HEK293 (cell line): Measurements from ENCODE around the gene DENND1A.

Experiments
- CTCF ChIA-PET: fragments of 350-600 bp; formaldehyde crosslinking; extraction: SDS; loops from one replicate; lab custom pipeline; 2021; ENCODE audit warnings: antibody characterized with exemption; lab: Yijun Ruan, JAX
- POLR2A ChIA-PET: fragments of 300-600 bp; formaldehyde crosslinking; extraction: SDS; loops from one replicate; lab custom pipeline; 2020; ENCODE audit warnings: antibody characterized with exemption, inconsistent platforms; lab: Yijun Ruan, JAX
- H3K27ac ChIP-seq: fragments of 200-500 bp; sonication (Bioruptor generic); 2 replicates; pipeline ENCODE4 v1.5.1; 2014; ENCODE audit warnings: low read depth, low read length, control low read depth, inconsistent platforms; ENCODE audit errors: extremely low read depth
- H3K36me3 ChIP-seq, 2 experiments: fragments of 200-500 bp in 1 of 2; sonication (Bioruptor generic) in 1 of 2; 1 replicate in 1 of 2; 2 replicates in 1 of 2; pipeline ENCODE4 v1.5.1; 2014 to 2017; ENCODE audit warnings: inconsistent platforms in 2 of 2, low read length in 2 of 2; ENCODE audit not compliant: control insufficient read depth in 2 of 2, insufficient read depth in 1 of 2
- H3K4me1 ChIP-seq: fragments of 200-500 bp; sonication (Bioruptor generic); 2 replicates; pipeline ENCODE4 v1.5.1; 2014; ENCODE audit warnings: mild to moderate bottlenecking, low read length, inconsistent platforms; ENCODE audit not compliant: control insufficient read depth, insufficient read depth
- H3K4me3 ChIP-seq: 2 replicates; pipeline ENCODE4 v1.5.1; 2011; ENCODE audit warnings: low read depth, mild to moderate bottlenecking, control low read depth, low read length, moderate library complexity
- H3K9me3 ChIP-seq: fragments of 200-500 bp; sonication (Bioruptor generic); 2 replicates; pipeline ENCODE4 v1.5.1; 2014; ENCODE audit warnings: low read depth, low read length, inconsistent platforms; ENCODE audit not compliant: control insufficient read depth, insufficient read depth
- BCL11B ChIP-seq: fragments of 450-650 bp; formaldehyde crosslinking; IDR thresholded peaks from 2 replicates; pipeline ENCODE4 v1.5.1; 2016; ENCODE audit warnings: low read depth, missing biosample characterization, missing genetic modification characterization
- GLIS1 ChIP-seq: fragments of 450-650 bp; formaldehyde crosslinking; IDR thresholded peaks from 2 replicates; pipeline ENCODE4 v1.5.1; 2016; ENCODE audit warnings: missing biosample characterization, missing genetic modification characterization
- HOXA7 ChIP-seq: sonication (generic); formaldehyde crosslinking; IDR thresholded peaks from 2 replicates; pipeline ENCODE4 v1.8.1; 2022; ENCODE audit warnings: missing genetic modification reagents, borderline replicate concordance
- SCRT2 ChIP-seq: fragments of 450-650 bp; formaldehyde crosslinking; IDR thresholded peaks from 2 replicates; pipeline ENCODE4 v1.5.1; 2016; ENCODE audit warnings: missing biosample characterization, missing genetic modification characterization
- TCF7L2 ChIP-seq: IDR thresholded peaks from 2 replicates; pipeline ENCODE4 v1.6.1; 2011; ENCODE audit warnings: low read depth, mild to moderate bottlenecking, inconsistent platforms, low read length, moderate library complexity, borderline replicate concordance
- ZBTB1 ChIP-seq: fragments of 450-650 bp; formaldehyde crosslinking; IDR thresholded peaks from 2 replicates; pipeline ENCODE4 v1.5.1; 2016; ENCODE audit warnings: missing biosample characterization, missing genetic modification characterization
- ZBTB48 ChIP-seq: fragments of 450-650 bp; formaldehyde crosslinking; IDR thresholded peaks from 2 replicates; pipeline ENCODE4 v1.5.1; 2016; ENCODE audit warnings: missing biosample characterization, missing genetic modification characterization
- ZBTB7A ChIP-seq: fragments of 450-650 bp; formaldehyde crosslinking; IDR thresholded peaks from 2 replicates; pipeline ENCODE4 v1.5.1; 2016; ENCODE audit warnings: low read depth, missing biosample characterization, missing genetic modification characterization
- ZNF10 ChIP-seq: fragments of 450-650 bp; formaldehyde crosslinking; IDR thresholded peaks from 2 replicates; pipeline ENCODE4 v1.5.1; 2017; ENCODE audit warnings: missing biosample characterization, missing genetic modification characterization
- ZNF112 ChIP-seq: fragments of 450-650 bp; formaldehyde crosslinking; IDR thresholded peaks from 2 replicates; pipeline ENCODE4 v1.5.0; 2017; ENCODE audit warnings: missing biosample characterization, missing genetic modification characterization
- ZNF132 ChIP-seq: fragments of 450-650 bp; formaldehyde crosslinking; IDR thresholded peaks from 2 replicates; pipeline ENCODE4 v1.5.1; 2017; ENCODE audit warnings: missing biosample characterization, missing genetic modification characterization, borderline replicate concordance
- ZNF138 ChIP-seq: fragments of 450-650 bp; formaldehyde crosslinking; IDR thresholded peaks from 2 replicates; pipeline ENCODE4 v1.5.1; 2016; ENCODE audit warnings: missing biosample characterization, missing genetic modification characterization, borderline replicate concordance
- ZNF211 ChIP-seq: fragments of 450-650 bp; formaldehyde crosslinking; IDR thresholded peaks from 2 replicates; pipeline ENCODE4 v1.5.1; 2016; ENCODE audit warnings: low read depth, missing biosample characterization, missing genetic modification characterization
- ZNF311 ChIP-seq: fragments of 450-650 bp; formaldehyde crosslinking; IDR thresholded peaks from 2 replicates; pipeline ENCODE4 v1.5.1; 2017; ENCODE audit warnings: missing biosample characterization, missing genetic modification characterization, borderline replicate concordance
- ZNF354C ChIP-seq: fragments of 450-650 bp; formaldehyde crosslinking; IDR thresholded peaks from 2 replicates; pipeline ENCODE4 v1.5.1; 2016; ENCODE audit warnings: missing biosample characterization, missing genetic modification characterization, low read depth, borderline replicate concordance
- ZNF433 ChIP-seq: fragments of 450-650 bp; formaldehyde crosslinking; IDR thresholded peaks from 2 replicates; pipeline ENCODE4 v1.5.1; 2016; ENCODE audit warnings: missing biosample characterization, missing genetic modification characterization, low read depth
- ZNF501 ChIP-seq: fragments of 450-650 bp; formaldehyde crosslinking; IDR thresholded peaks from 2 replicates; pipeline ENCODE4 v1.5.1; 2016; ENCODE audit warnings: missing biosample characterization, missing genetic modification characterization
- ZNF560 ChIP-seq: fragments of 450-650 bp; formaldehyde crosslinking; IDR thresholded peaks from 2 replicates; pipeline ENCODE4 v1.5.1; 2017; ENCODE audit warnings: missing biosample characterization, missing genetic modification characterization, borderline replicate concordance
- ZNF561 ChIP-seq: fragments of 450-650 bp; IDR thresholded peaks from 2 replicates; pipeline ENCODE4 v1.5.1; 2018; ENCODE audit warnings: missing biosample characterization, missing genetic modification characterization, borderline replicate concordance
- ZNF623 ChIP-seq: fragments of 450-650 bp; formaldehyde crosslinking; IDR thresholded peaks from 2 replicates; pipeline ENCODE4 v1.5.1; 2016; ENCODE audit warnings: missing biosample characterization, missing genetic modification characterization
- ZNF626 ChIP-seq: fragments of 450-650 bp; sonication (Bioruptor Pico); formaldehyde crosslinking; IDR thresholded peaks from 2 replicates; pipeline ENCODE4 v1.5.1; 2018; ENCODE audit warnings: missing biosample characterization, missing genetic modification characterization, inconsistent platforms
- ZNF670 ChIP-seq: fragments of 450-650 bp; formaldehyde crosslinking; IDR thresholded peaks from 2 replicates; pipeline ENCODE4 v1.5.1; 2016; ENCODE audit warnings: missing biosample characterization, missing genetic modification characterization, low read depth
- ZNF701 ChIP-seq: fragments of 450-650 bp; formaldehyde crosslinking; IDR thresholded peaks from 2 replicates; pipeline ENCODE4 v1.5.1; 2016; ENCODE audit warnings: missing biosample characterization, missing genetic modification characterization
- ZNF768 ChIP-seq: fragments of 450-650 bp; formaldehyde crosslinking; IDR thresholded peaks from 2 replicates; pipeline ENCODE4 v1.5.1; 2018; ENCODE audit warnings: missing biosample characterization, mild to moderate bottlenecking, missing genetic modification characterization
- TF ChIP-seq, protein P1 (sequence below): fragments of 450-650 bp; formaldehyde crosslinking; IDR thresholded peaks from 2 replicates; pipeline ENCODE4 v1.5.1; 2016; ENCODE audit warnings: missing biosample characterization, missing genetic modification characterization, borderline replicate concordance
- TF ChIP-seq, protein P2 (sequence below): fragments of 450-650 bp; formaldehyde crosslinking; IDR thresholded peaks from 2 replicates; pipeline ENCODE4 v1.5.1; 2016; ENCODE audit warnings: missing biosample characterization, missing genetic modification characterization
- TF ChIP-seq, protein P3 (sequence below): fragments of 450-650 bp; formaldehyde crosslinking; IDR thresholded peaks from 2 replicates; pipeline ENCODE4 v1.5.1; 2016; ENCODE audit warnings: missing biosample characterization, missing genetic modification characterization

Gene DENND1A

DNA sequence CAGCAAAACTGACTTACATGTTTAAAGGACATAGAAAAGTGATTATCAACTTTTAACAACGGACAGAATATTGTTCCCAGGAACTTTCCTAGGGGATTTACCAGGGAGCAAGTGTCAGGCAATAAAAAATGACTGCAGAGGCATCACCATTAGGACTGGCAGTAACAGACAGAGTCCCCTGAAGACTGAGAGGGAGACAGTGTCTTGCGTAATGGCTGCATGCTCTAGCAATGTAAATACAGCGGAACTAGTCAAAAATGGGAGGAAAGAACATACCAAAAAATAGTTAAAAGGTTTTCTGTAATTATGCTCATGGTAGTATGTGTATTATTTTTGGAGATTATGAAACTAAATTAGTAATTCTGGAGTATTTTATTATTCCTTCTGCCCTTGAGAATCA is 392.1 kb downstream of the DENND1A start (continued):
- TF ChIP-seq, protein P1, sequence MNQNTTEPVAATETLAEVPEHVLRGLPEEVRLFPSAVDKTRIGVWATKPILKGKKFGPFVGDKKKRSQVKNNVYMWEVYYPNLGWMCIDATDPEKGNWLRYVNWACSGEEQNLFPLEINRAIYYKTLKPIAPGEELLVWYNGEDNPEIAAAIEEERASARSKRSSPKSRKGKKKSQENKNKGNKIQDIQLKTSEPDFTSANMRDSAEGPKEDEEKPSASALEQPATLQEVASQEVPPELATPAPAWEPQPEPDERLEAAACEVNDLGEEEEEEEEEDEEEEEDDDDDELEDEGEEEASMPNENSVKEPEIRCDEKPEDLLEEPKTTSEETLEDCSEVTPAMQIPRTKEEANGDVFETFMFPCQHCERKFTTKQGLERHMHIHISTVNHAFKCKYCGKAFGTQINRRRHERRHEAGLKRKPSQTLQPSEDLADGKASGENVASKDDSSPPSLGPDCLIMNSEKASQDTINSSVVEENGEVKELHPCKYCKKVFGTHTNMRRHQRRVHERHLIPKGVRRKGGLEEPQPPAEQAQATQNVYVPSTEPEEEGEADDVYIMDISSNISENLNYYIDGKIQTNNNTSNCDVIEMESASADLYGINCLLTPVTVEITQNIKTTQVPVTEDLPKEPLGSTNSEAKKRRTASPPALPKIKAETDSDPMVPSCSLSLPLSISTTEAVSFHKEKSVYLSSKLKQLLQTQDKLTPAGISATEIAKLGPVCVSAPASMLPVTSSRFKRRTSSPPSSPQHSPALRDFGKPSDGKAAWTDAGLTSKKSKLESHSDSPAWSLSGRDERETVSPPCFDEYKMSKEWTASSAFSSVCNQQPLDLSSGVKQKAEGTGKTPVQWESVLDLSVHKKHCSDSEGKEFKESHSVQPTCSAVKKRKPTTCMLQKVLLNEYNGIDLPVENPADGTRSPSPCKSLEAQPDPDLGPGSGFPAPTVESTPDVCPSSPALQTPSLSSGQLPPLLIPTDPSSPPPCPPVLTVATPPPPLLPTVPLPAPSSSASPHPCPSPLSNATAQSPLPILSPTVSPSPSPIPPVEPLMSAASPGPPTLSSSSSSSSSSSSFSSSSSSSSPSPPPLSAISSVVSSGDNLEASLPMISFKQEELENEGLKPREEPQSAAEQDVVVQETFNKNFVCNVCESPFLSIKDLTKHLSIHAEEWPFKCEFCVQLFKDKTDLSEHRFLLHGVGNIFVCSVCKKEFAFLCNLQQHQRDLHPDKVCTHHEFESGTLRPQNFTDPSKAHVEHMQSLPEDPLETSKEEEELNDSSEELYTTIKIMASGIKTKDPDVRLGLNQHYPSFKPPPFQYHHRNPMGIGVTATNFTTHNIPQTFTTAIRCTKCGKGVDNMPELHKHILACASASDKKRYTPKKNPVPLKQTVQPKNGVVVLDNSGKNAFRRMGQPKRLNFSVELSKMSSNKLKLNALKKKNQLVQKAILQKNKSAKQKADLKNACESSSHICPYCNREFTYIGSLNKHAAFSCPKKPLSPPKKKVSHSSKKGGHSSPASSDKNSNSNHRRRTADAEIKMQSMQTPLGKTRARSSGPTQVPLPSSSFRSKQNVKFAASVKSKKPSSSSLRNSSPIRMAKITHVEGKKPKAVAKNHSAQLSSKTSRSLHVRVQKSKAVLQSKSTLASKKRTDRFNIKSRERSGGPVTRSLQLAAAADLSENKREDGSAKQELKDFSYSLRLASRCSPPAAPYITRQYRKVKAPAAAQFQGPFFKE (tag by site-specific recombination) = no peak
- no peak for TF ChIP-seq BCL11B (tag by site-specific recombination)
- TF ChIP-seq TCF7L2 = no peak
- TF ChIP-seq, protein P2, sequence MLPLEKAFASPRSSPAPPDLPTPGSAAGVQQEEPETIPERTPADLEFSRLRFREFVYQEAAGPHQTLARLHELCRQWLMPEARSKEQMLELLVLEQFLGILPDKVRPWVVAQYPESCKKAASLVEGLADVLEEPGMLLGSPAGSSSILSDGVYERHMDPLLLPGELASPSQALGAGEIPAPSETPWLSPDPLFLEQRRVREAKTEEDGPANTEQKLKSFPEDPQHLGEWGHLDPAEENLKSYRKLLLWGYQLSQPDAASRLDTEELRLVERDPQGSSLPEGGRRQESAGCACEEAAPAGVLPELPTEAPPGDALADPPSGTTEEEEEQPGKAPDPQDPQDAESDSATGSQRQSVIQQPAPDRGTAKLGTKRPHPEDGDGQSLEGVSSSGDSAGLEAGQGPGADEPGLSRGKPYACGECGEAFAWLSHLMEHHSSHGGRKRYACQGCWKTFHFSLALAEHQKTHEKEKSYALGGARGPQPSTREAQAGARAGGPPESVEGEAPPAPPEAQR (tag by site-specific recombination) = no peak
- no peak for TF ChIP-seq HOXA7
- no peak for TF ChIP-seq ZNF768
- TF ChIP-seq ZNF561 = no peak
- TF ChIP-seq ZNF626 (tag by site-specific recombination) = no peak
- no peak for TF ChIP-seq ZNF211 (tag by site-specific recombination)
- no peak for TF ChIP-seq ZNF560 (tag by site-specific recombination)
- no peak for TF ChIP-seq ZNF10
- no peak for TF ChIP-seq ZNF138 (tag by site-specific recombination)

DNA sequence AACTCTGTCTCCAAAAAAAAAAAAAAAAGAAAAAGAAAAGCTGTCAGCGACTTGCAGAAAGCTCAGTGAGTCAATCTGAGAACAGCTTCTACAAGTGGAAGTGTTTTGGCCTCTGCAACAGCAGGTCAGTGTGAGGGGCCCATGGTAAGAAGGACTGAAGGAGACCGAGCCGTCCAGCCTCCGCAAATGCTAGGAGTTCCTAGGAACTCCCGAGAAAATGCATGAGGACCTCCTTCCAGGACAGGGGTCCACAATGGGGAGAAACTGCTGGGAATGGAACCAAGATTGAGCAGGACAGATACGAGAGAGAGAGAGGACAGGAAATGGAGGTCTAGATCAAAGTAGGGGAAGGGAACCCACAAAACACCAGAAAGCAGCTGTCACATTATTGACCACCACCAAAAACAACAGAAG is 393.5 kb downstream of the DENND1A start:
- CTCF ChIA-PET = interaction anchor here (0.6 to 0.9 kb wide), 5 partner anchors 33 to 998 kb away, joined by 3 to 4 read pairs (median 3); no protein-coding TSS in a partner anchor
- Histone ChIP-seq H3K9me3 (no peaks in the 10 kb centered on the region), H3K4me1 (peaks cover 2% of the 10 kb centered on the region; the same call in 1 of the 2 replicates), H3K4me3 (no peak overlapping the region), H3K36me3 (no peaks in the 10 kb centered on the region), H3K27ac (no peak overlapping the region)
- POLR2A ChIA-PET = no interaction called here
- no peak for TF ChIP-seq ZNF623
- TF ChIP-seq ZNF701 = no peak
- TF ChIP-seq ZBTB1 (tag by site-specific recombination) = no peak
- no peak for TF ChIP-seq ZNF132
- no peak for TF ChIP-seq ZNF354C (tag by site-specific recombination)
- TF ChIP-seq ZNF311 (tag by site-specific recombination) = no peak
- TF ChIP-seq ZNF670 = no peak
- no peak for TF ChIP-seq ZNF112
- no peak for TF ChIP-seq ZBTB7A
- TF ChIP-seq ZNF501 = no peak
- no peak for TF ChIP-seq ZBTB48
- no peak for TF ChIP-seq ZNF433
- TF ChIP-seq, protein P3, sequence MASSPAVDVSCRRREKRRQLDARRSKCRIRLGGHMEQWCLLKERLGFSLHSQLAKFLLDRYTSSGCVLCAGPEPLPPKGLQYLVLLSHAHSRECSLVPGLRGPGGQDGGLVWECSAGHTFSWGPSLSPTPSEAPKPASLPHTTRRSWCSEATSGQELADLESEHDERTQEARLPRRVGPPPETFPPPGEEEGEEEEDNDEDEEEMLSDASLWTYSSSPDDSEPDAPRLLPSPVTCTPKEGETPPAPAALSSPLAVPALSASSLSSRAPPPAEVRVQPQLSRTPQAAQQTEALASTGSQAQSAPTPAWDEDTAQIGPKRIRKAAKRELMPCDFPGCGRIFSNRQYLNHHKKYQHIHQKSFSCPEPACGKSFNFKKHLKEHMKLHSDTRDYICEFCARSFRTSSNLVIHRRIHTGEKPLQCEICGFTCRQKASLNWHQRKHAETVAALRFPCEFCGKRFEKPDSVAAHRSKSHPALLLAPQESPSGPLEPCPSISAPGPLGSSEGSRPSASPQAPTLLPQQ (tag by site-specific recombination) = no peak
- TF ChIP-seq GLIS1 (tag by site-specific recombination) = no peak
- TF ChIP-seq SCRT2 (tag by site-specific recombination) = no peak
